Measurements from ENCODE around the gene TWNK.
"Not testable (repeated sequence)": the region's sequence is repeated elsewhere in the genome, so short reads cannot be mapped to it uniquely, and the experiment has no call there.

The TWNK gene

GRCh38 chr10:100972904-100973535 lies 14.3 kb upstream of the TWNK start:
- DNase-seq (ENCODE audit: low read depth) = no peak

- DNase-seq (ENCODE audit: low read depth) = not testable (repeated sequence)
Observed at GRCh38 chr10:100975397-100975796, 11.9 kb upstream of the TWNK start.

- no peak for DNase-seq (ENCODE audit: low read depth)
Observed at GRCh38 chr10:100976906-100977305, 10.4 kb upstream of the TWNK start.

- no peak for DNase-seq (ENCODE audit: low read depth)
Observed at GRCh38 chr10:100977436-100977835, 9.9 kb upstream of the TWNK start.

- no peak for DNase-seq (ENCODE audit: low read depth)
Observed at GRCh38 chr10:100978121-100978900, 9.0 kb upstream of the TWNK start.

GRCh38 chr10:100978901-100979195 lies 8.5 kb upstream of the TWNK start:
- no peak for DNase-seq (ENCODE audit: low read depth)

- DNase-seq (ENCODE audit: low read depth) = no peak
Observed at GRCh38 chr10:100979791-100980272, 7.5 kb upstream of the TWNK start.

- DNase-seq (ENCODE audit: low read depth) = no peak
Observed at GRCh38 chr10:100980311-100980710, 7.0 kb upstream of the TWNK start.

- DNase-seq (ENCODE audit: low read depth) = no peak
Observed at GRCh38 chr10:100980711-100981110, 6.6 kb upstream of the TWNK start.

- no peak for DNase-seq (ENCODE audit: low read depth)
Observed at GRCh38 chr10:100981178-100981772, 6.1 kb upstream of the TWNK start.

GRCh38 chr10:100982916-100983830 lies 4.2 kb upstream of the TWNK start:
- DNase-seq (ENCODE audit: low read depth) = no peak

- no peak for DNase-seq (ENCODE audit: low read depth)
Observed at GRCh38 chr10:100983868-100984671, 3.3 kb upstream of the TWNK start.

- DNase-seq (ENCODE audit: low read depth) = peak; percentile 29
Observed at GRCh38 chr10:100984672-100985177, 2.6 kb upstream of the TWNK start.

GRCh38 chr10:100985336-100985735 lies 2.0 kb upstream of the TWNK start:
- DNase-seq (ENCODE audit: low read depth) = no peak

- peak; percentile 22 for DNase-seq (ENCODE audit: low read depth)
Observed at GRCh38 chr10:100986623-100986951, 756 bp upstream of the TWNK start.

- no peak for DNase-seq (ENCODE audit: low read depth)
Observed at GRCh38 chr10:100987685-100988049, 324 bp downstream of the TWNK start.

- no peak for DNase-seq (ENCODE audit: low read depth)
Observed at GRCh38 chr10:100988166-100988565, 823 bp downstream of the TWNK start.

- no peak for DNase-seq (ENCODE audit: low read depth)
Observed at GRCh38 chr10:100989088-100989487, 1.7 kb downstream of the TWNK start.

GRCh38 chr10:100993986-100994708 lies 6.8 kb downstream of the TWNK start:
- DNase-seq (ENCODE audit: low read depth) = peak; percentile 33

GRCh38 chr10:100995181-100995580 lies 7.8 kb downstream of the TWNK start:
- no peak for DNase-seq (ENCODE audit: low read depth)
